Upper lobe of right lung (tissue), 1 donor: ENCODE measurements around the gene HYAL2. TPM values are rescaled to one million over a fixed set of nuclear protein-coding genes. Genes with fewer than 3 reads are reported as not detected.

ENCODE experiments used
- ATAC-seq: fragments of 200-7000 bp; cut with Tn5 transposase; one replicate; pipeline ENCODE4 v1.9.1; 2020; ENCODE audit warnings: mild to moderate bottlenecking, moderate library complexity
- DNase-seq: peaks from one replicate; pipeline ENCODE4 v3.0.0-alpha.2; 2020
- H3K27ac ChIP-seq: fragments of 200-600 bp; one replicate; pipeline ENCODE4 v1.8.0; 2022
- H3K27me3 ChIP-seq: fragments of 200-600 bp; one replicate; pipeline ENCODE4 v1.8.0; 2022; ENCODE audit warnings: mild to moderate bottlenecking
- H3K36me3 ChIP-seq: fragments of 200-600 bp; one replicate; pipeline ENCODE4 v1.8.0; 2022
- H3K4me1 ChIP-seq: fragments of 200-600 bp; one replicate; pipeline ENCODE4 v1.8.0; 2022
- H3K4me3 ChIP-seq: fragments of 200-600 bp; one replicate; pipeline ENCODE4 v1.8.0; 2022; ENCODE audit warnings: mild to moderate bottlenecking
- H3K9me3 ChIP-seq: fragments of 200-600 bp; one replicate; pipeline ENCODE4 v1.8.0; 2022
- CTCF ChIP-seq: fragments of 200-600 bp; IDR thresholded peaks from one replicate; pipeline ENCODE4 v1.8.0; 2022; ENCODE audit warnings: antibody characterized with exemption
- intact Hi-C: fragments of 100-400 bp; cut with DNase I; formaldehyde crosslinking; loops from one replicate; pipeline ENCODE4 v1.11.0; 2022
- total RNA-seq: library from RNA; stranded (reverse); fragmentation: NEBNext Ultra II Directional; extraction: Animal tissue kit (Norgen Biotek cat#: 25700); gene quantifications from one replicate; pipeline ENCODE4 v1.2.1, GENCODE V29; 2021
- donor health status: DM: no; HTN: yes; CAD: no; lungs with severe emphysema.

The HYAL2 gene
- total RNA-seq, 1 donor from 2014 or later: 303 TPM

GRCh38 chr3:50269460-50269859 lies 53.1 kb downstream of the HYAL2 start:
- no peak for ATAC-seq
- intact Hi-C loops: no loop called here
- Histone ChIP-seq H3K9me3 (no peaks in the 10 kb centered on the region), H3K4me1 (peaks cover 52% of the 10 kb centered on the region), H3K4me3 (peak overlapping the region; percentile 55), H3K27ac (peak overlapping the region; percentile 90), H3K36me3 (no peaks in the 10 kb centered on the region), H3K27me3 (peaks cover under 1% of the 10 kb centered on the region)
- TF ChIP-seq CTCF: no peak
- DNase-seq: no peak

- ATAC-seq (peak; percentile 55), DNase-seq (peak; percentile 89)
- peak within 1 kb of the TSS; percentile 90 for H3K27ac ChIP-seq
- intact Hi-C loops: no loop called here
- no peaks in the 10 kb centered on the region for H3K9me3 ChIP-seq
- peak within 1 kb of the TSS; percentile 55 for H3K4me3 ChIP-seq
- H3K36me3 ChIP-seq: no peaks in the 10 kb centered on the region
- H3K27me3 ChIP-seq: no peaks in the 10 kb centered on the region
- no peak for TF ChIP-seq CTCF
- H3K4me1 ChIP-seq: peaks cover 53% of the 10 kb centered on the region
Measured at GRCh38 chr3:50268703-50269451, 53.7 kb downstream of the HYAL2 start, which contains the start of gene SEMA3B. SEMA3B (plus strand) TSS chr3:50269147; CDS start chr3:50269241, 94 bp downstream.

- no peaks in the 10 kb centered on the region for H3K9me3 ChIP-seq
- H3K36me3 ChIP-seq: no peaks in the 10 kb centered on the region
- no peaks in the 10 kb centered on the region for H3K27me3 ChIP-seq
- H3K4me3 ChIP-seq: peak overlapping the region; percentile 55
- no peak for TF ChIP-seq CTCF
- intact Hi-C loops: no loop called here
- peak overlapping the region; percentile 90 for H3K27ac ChIP-seq
- no peak for ATAC-seq
- H3K4me1 ChIP-seq: peaks cover 53% of the 10 kb centered on the region
- no peak for DNase-seq
Measured at GRCh38 chr3:50268276-50268675, 54.3 kb downstream of the HYAL2 start.

Other genes with a start within 250 kb of the HYAL2 start
- 161 TPM for gene RBM5, start 233.8 kb downstream of the HYAL2 start, total RNA-seq
- 65.6 TPM for gene SEMA3F, start 167.4 kb downstream of the HYAL2 start, total RNA-seq
- not detected for gene GNAT1, start 131.1 kb downstream of the HYAL2 start, total RNA-seq
- gene SLC38A3, start 117.5 kb downstream of the HYAL2 start, total RNA-seq: not detected
- 321 TPM for gene GNAI2, start 86.5 kb downstream of the HYAL2 start, total RNA-seq
- gene SEMA3B, start 53.6 kb downstream of the HYAL2 start, total RNA-seq: 120 TPM
- gene LSMEM2, start 43.7 kb downstream of the HYAL2 start, total RNA-seq: not detected
- 77.0 TPM for gene IFRD2, start 30.3 kb downstream of the HYAL2 start, total RNA-seq
- 2.8 TPM for gene HYAL3, start 23.3 kb downstream of the HYAL2 start, total RNA-seq
- gene NAA80, start 23.3 kb downstream of the HYAL2 start, total RNA-seq: 12.5 TPM
- gene HYAL1, start 19.2 kb downstream of the HYAL2 start, total RNA-seq: 78.8 TPM
- 29.2 TPM for gene TUSC2, start 5.5 kb upstream of the HYAL2 start, total RNA-seq
- 39.1 TPM for gene RASSF1, start 18.1 kb upstream of the HYAL2 start, total RNA-seq
- 2.8 TPM for gene ZMYND10, start 23.0 kb upstream of the HYAL2 start, total RNA-seq
- 21.6 TPM for gene NPRL2, start 28.0 kb upstream of the HYAL2 start, total RNA-seq
- 23.9 TPM for gene CYB561D2, start 28.1 kb upstream of the HYAL2 start, total RNA-seq
- 40.1 TPM for gene TMEM115, start 36.8 kb upstream of the HYAL2 start, total RNA-seq
- 119 TPM for gene CACNA2D2, start 180.9 kb upstream of the HYAL2 start, total RNA-seq
- 6.9 TPM for gene C3orf18, start 245.0 kb upstream of the HYAL2 start, total RNA-seq
- 28.3 TPM for gene HEMK1, start 246.8 kb upstream of the HYAL2 start, total RNA-seq